Endothelial cell of umbilical vein (primary cell): Measurements from ENCODE around the gene ABLIM1. TPM values are rescaled to one million over a fixed set of nuclear protein-coding genes. Genes with fewer than 3 reads are reported as not detected.

Experiments used
- BruUV-seq: library from RNA; stranded (reverse); fragments of 400-500 nt; replicated peaks from 2 replicates; lab custom pipeline; 2021; lab: Mats Ljungman, UMichigan
- CTCF ChIA-PET: fragments of 300-600, 350-600 bp; sonication (Branson Sonifier 250); formaldehyde crosslinking; loops from one replicate; lab custom pipeline; 2021; ENCODE audit warnings: antibody characterized with exemption, inconsistent platforms; lab: Charles Lee
- POLR2A ChIA-PET: fragments of 300-600, 350-600 bp; sonication (Branson Sonifier 250); formaldehyde crosslinking; loops from one replicate; lab custom pipeline; 2021; ENCODE audit warnings: antibody characterized with exemption, inconsistent platforms; lab: Charles Lee
- DNase-seq: peaks from one replicate; pipeline ENCODE4 v3.0.0-alpha.2; 2011; ENCODE audit warnings: low read depth, low spot score
- FAIRE-seq: peaks from 2 replicates; lab custom pipeline; 2011; peaks lifted over from hg19 to GRCh38; lab: Jason Lieb, UNC
- H2AFZ ChIP-seq: 2 replicates; pipeline ENCODE4 v1.6.0; 2012; ENCODE audit warnings: low read depth, low read length, control low read depth, inconsistent platforms
- H3K27ac ChIP-seq: 2 replicates; pipeline ENCODE4 v1.5.1; 2011; ENCODE audit warnings: low read depth, mild to moderate bottlenecking, control low read depth, low read length, moderate library complexity; ENCODE audit not compliant: insufficient read depth
- H3K27me3 ChIP-seq, 2 experiments: 2 replicates each; pipeline versions ENCODE4 v1.6.0 to v1.6.1; 2011; ENCODE audit warnings: low read length in 2 of 2, mixed read lengths in 1 of 2; ENCODE audit not compliant: control insufficient read depth in 2 of 2, insufficient read depth in 2 of 2
- H3K36me3 ChIP-seq, 2 experiments: 2 replicates in 1 of 2; 3 replicates in 1 of 2; pipeline ENCODE4 v1.5.1; 2011; ENCODE audit warnings: low read length in 2 of 2, mild to moderate bottlenecking in 1 of 2, moderate library complexity in 1 of 2; ENCODE audit not compliant: control insufficient read depth in 2 of 2, insufficient read depth in 2 of 2; ENCODE audit errors: extremely low read depth in 1 of 2
- H3K4me1 ChIP-seq: 3 replicates; pipeline ENCODE4 v1.5.1; 2011; ENCODE audit warnings: mild to moderate bottlenecking, low read length; ENCODE audit not compliant: control insufficient read depth, insufficient read depth; ENCODE audit errors: extremely low read depth
- H3K4me2 ChIP-seq: 2 replicates; pipeline ENCODE4 v1.6.1; 2011; ENCODE audit warnings: low read length, control low read depth, mixed read lengths; ENCODE audit not compliant: insufficient read depth
- H3K4me3 ChIP-seq, 3 experiments: fragments of 200-600 bp in 1 of 3; sonication (generic), shearing (Covaris generic) in 1 of 3; replicated peaks in 1 of 3; 2 replicates each; pipeline ENCODE4 v1.5.1; 2011 to 2016; ENCODE audit warnings: control low read depth in 3 of 3, low read length in 3 of 3, mild to moderate bottlenecking in 2 of 3, inconsistent platforms in 1 of 3, low read depth in 1 of 3, moderate library complexity in 1 of 3; ENCODE audit not compliant: insufficient read depth in 1 of 3
- H3K79me2 ChIP-seq: 2 replicates; pipeline ENCODE4 v1.6.0; 2012; ENCODE audit warnings: low read length, inconsistent platforms; ENCODE audit not compliant: control insufficient read depth, insufficient read depth
- H3K9ac ChIP-seq: replicated peaks from 2 replicates; pipeline ENCODE3; 2011; ENCODE audit warnings: low read length, control low read depth; ENCODE audit not compliant: insufficient read depth; ENCODE audit errors: extremely low read depth
- H3K9me1 ChIP-seq: replicated peaks from 3 replicates; pipeline ENCODE4 v1.6.0; 2011; ENCODE audit warnings: mild to moderate bottlenecking, low read length; ENCODE audit not compliant: control insufficient read depth, insufficient read depth; ENCODE audit errors: extremely low read depth
- H3K9me3 ChIP-seq: replicated peaks from 2 replicates; pipeline ENCODE4 v1.5.1; 2012; ENCODE audit warnings: low read length, inconsistent platforms; ENCODE audit not compliant: control insufficient read depth, insufficient read depth
- H4K20me1 ChIP-seq: replicated peaks from 2 replicates; pipeline ENCODE3; 2011; ENCODE audit warnings: mild to moderate bottlenecking, low read length; ENCODE audit not compliant: control insufficient read depth, insufficient read depth; ENCODE audit errors: extremely low read depth
- CTCF ChIP-seq, 2 donors: IDR thresholded peaks; 1 replicate in 1 of 2; 2 replicates in 1 of 2; pipeline ENCODE4 v1.5.1; 2011; ENCODE audit warnings: low read length in 2 of 2, mild to moderate bottlenecking in 2 of 2, moderate library complexity in 2 of 2, control low read depth in 1 of 2, inconsistent platforms in 1 of 2, low read depth in 1 of 2; ENCODE audit not compliant: insufficient read depth in 1 of 2; ENCODE audit errors: extremely low read depth in 1 of 2
- EZH2 ChIP-seq: IDR thresholded peaks from 2 replicates; pipeline ENCODE4 v1.6.1; 2012; ENCODE audit warnings: borderline replicate concordance, low read depth, mild to moderate bottlenecking, moderate library complexity, low read length, inconsistent platforms; ENCODE audit not compliant: severe bottlenecking
- FOS ChIP-seq: IDR thresholded peaks from 2 replicates; pipeline ENCODE4 v1.6.1; 2011; ENCODE audit warnings: mild to moderate bottlenecking, low read length, moderate library complexity, borderline replicate concordance; ENCODE audit not compliant: insufficient read depth
- GATA2 ChIP-seq: IDR thresholded peaks from 2 replicates; pipeline ENCODE4 v1.7.0; 2011; ENCODE audit warnings: low read depth, mild to moderate bottlenecking, moderate library complexity, mixed read lengths, low read length; ENCODE audit not compliant: insufficient read length, insufficient read depth
- JUN ChIP-seq: IDR thresholded peaks from 2 replicates; pipeline ENCODE4 v1.6.1; 2011; ENCODE audit warnings: borderline replicate concordance, low read depth; ENCODE audit not compliant: insufficient read length, insufficient read depth
- MAX ChIP-seq: IDR thresholded peaks from 2 replicates; pipeline ENCODE4 v1.6.1; 2011; ENCODE audit not compliant: insufficient read depth, insufficient read length
- MYC ChIP-seq: IDR thresholded peaks from one replicate; pipeline ENCODE4 v1.6.1; 2011; ENCODE audit warnings: mild to moderate bottlenecking, low read depth, low read length
- POLR2A ChIP-seq: IDR thresholded peaks from 2 replicates; pipeline ENCODE4 v1.6.1; 2012; ENCODE audit warnings: low read depth, mild to moderate bottlenecking, control low read depth, low read length
- POLR2AphosphoS5 ChIP-seq: IDR thresholded peaks from 2 replicates; pipeline ENCODE4 v1.6.1; 2012; ENCODE audit warnings: low read depth, mild to moderate bottlenecking, control low read depth, low read length, moderate library complexity; ENCODE audit not compliant: insufficient read depth
- dilution Hi-C: fragments of 300-500 bp; cut with MboI; formaldehyde crosslinking; loops from one replicate; pipeline ENCODE4 v1.15.0; 2019; ENCODE audit warnings: low sequenced_read_pairs; ENCODE audit not compliant: extremely low pct_ligation_motif_present
- intact Hi-C: fragments of 100-400 bp; cut with micrococcal nuclease; formaldehyde crosslinking; loops from one replicate; pipeline ENCODE4 v1.10.0; 2022
- polyA plus RNA-seq, 4 experiments: library from polyadenylated mRNA; depleted of rRNA in 3 of 4; stranded (reverse) in 3 of 4; unstranded in 1 of 4; fragments of >200 nt; gene quantifications; 2 replicates each; pipeline versions ENCODE4 v1.2.1 to v1.2.3, GENCODE V29; 2011 to 2012; ENCODE audit warnings: missing spikeins in 1 of 4
- total RNA-seq: library from RNA; stranded (reverse); gene quantifications from 2 replicates; pipeline ENCODE4 v1.2.3, GENCODE V29; 2021

The ABLIM1 gene
- total and polyA plus RNA-seq, 2 donors (not counting 3 experiments of a cell fraction or from before 2014, with no cell fraction given): 128 to 235 TPM

GRCh38 chr10:114607358-114607998, 50.6 kb downstream of the ABLIM1 start:
- H3K27me3 ChIP-seq: no peaks in the 10 kb centered on the region
- H3K4me2 ChIP-seq: no peak overlapping the region
- no peak overlapping the region for H3K27ac ChIP-seq
- POLR2A ChIA-PET: no interaction called here
- dilution Hi-C loops: no loop called here
- no peaks in the 10 kb centered on the region for H3K36me3 ChIP-seq
- no peak overlapping the region for H3K9ac ChIP-seq
- FAIRE-seq (peak; percentile 68), DNase-seq (peak; percentile 84)
- no peak for TF ChIP-seq CTCF (IDR thresholded peaks at IDR 0.05; ENCODE audit: extremely low read depth in 1 of 2, insufficient read depth in 1 of 2, low read depth in 1 of 2, low read length in 2 of 2)
- TF ChIP-seq POLR2A: no peak
- no peak for TF ChIP-seq FOS
- TF ChIP-seq GATA2: no peak
- TF ChIP-seq MAX: no peak
- TF ChIP-seq MYC: no peak
- TF ChIP-seq EZH2: no peak
- no peak for TF ChIP-seq POLR2AphosphoS5
- TF ChIP-seq JUN: no peak
- CTCF ChIA-PET: interaction anchor here (1.0 kb wide), 1 partner anchor 87 kb away, joined by 3 read pairs; no protein-coding TSS in a partner anchor
- H3K79me2 ChIP-seq: no peaks in the 10 kb centered on the region
- no TSS peak for BruUV-seq
- no peaks in the 10 kb centered on the region for H3K9me1 ChIP-seq
- no peaks in the 10 kb centered on the region for H3K9me3 ChIP-seq
- no peak overlapping the region for H3K4me3 ChIP-seq
- intact Hi-C loops: no loop called here
- H2AFZ ChIP-seq: no peak overlapping the region
- no peaks in the 10 kb centered on the region for H4K20me1 ChIP-seq
- H3K4me1 ChIP-seq: peaks cover 16% of the 10 kb centered on the region
